ENCODE measurements around the gene KDELR1.

The KDELR1 gene

DNA sequence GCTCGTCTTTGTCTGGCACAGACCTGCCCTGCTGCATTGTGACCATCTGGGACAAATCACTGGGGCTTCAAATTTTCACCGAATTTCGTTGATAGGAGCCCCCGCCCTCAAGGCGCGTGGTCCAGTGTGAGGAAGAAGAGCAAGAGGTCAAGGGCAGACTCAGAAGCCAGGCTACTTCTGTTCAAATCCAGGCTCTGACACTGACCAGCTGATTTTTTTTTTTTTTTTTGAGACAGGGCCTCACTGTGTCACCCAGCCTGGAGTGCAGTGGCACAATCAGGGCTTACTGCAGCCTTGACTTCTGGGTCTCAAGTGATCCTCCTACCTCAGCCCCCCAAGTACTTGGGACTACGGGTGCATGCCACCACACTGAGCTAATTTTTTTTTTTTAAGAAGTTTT is 20.0 kb downstream of the KDELR1 start:
- no peak for DNase-seq (ENCODE audit: low spot score)

DNA sequence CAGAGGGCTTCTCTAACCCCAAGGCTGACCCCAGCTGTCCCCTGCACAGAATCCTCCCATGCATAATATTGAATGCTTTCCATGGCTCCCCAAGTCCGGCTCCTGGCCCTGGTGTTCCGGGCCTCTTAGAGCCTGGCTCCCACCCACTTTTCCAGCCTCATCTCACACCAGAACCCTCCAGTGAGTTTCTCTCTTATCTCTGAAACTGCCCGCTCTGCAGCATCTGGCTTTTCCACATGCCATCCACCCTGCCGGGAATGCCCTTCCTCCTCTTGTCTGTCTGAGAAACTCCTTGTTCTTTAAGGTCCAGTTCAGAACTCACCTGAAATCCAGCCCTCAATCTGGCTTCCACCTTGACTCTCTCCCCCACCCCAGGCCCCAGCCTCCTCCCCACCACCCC is 20.4 kb downstream of the KDELR1 start:
- no peak for DNase-seq (ENCODE audit: low spot score)

DNA sequence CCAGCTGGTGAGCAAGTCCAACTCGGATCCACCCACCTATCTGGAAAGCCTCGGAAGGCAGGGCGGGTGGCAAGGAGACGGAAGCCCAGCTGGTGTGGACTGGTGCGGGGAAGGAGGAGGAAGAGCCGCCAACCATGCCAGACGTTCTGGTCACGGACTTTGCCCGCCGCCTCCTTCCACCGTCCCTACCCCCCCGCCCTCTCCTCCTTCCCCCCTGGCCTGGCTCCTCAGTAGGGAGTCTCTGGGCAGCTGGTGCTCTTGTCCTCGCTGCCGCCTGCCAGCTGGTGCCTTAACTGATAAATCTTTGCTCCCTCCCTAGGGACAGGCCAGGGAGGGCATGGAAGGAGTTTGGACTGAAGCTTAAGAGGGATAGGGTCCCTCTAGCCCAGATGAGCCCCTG is 22.4 kb downstream of the KDELR1 start:
- no peak for DNase-seq (ENCODE audit: low spot score)

DNA sequence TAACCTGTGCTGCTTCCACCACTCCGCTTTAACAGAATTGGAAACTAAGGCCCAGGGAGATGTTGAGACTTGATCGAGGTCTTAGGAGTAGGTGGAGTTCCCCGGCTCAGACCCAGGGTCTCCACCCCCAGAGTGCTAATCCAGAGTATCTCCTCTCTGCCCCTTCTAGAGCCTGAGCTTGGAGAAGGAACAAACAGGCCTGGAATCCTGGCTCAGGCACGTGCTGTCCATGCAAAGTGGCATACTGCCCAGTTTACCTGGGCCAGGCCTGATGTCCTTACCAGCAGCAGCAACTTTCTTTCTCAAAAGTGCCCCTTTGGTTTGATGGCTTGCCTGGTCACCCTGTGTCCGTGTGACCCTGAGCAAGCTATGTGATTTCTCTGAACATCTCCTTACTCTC is 23.5 kb downstream of the KDELR1 start:
- no peak for DNase-seq (ENCODE audit: low spot score)

DNA sequence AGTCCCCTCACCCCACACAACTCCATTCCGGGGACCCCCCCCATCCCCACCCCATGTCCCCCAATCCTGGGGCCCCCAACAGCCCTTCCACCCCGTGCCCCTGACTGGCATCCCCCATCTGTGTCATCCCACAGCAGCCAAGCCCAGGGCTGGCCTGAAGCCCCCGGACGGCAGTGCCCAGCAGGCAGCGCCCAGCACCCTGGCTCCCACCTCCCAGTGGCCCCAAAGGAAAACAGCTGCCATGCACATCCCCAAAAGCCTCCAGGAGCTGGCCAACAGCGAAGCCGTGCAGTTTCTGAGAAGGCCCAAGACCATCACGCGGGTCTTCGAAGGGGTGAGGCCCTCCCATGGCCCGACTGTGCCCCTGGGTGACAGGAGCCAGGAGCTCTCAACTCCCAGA is 25.7 kb downstream of the KDELR1 start:
- no peak for DNase-seq (ENCODE audit: low spot score)

DNA sequence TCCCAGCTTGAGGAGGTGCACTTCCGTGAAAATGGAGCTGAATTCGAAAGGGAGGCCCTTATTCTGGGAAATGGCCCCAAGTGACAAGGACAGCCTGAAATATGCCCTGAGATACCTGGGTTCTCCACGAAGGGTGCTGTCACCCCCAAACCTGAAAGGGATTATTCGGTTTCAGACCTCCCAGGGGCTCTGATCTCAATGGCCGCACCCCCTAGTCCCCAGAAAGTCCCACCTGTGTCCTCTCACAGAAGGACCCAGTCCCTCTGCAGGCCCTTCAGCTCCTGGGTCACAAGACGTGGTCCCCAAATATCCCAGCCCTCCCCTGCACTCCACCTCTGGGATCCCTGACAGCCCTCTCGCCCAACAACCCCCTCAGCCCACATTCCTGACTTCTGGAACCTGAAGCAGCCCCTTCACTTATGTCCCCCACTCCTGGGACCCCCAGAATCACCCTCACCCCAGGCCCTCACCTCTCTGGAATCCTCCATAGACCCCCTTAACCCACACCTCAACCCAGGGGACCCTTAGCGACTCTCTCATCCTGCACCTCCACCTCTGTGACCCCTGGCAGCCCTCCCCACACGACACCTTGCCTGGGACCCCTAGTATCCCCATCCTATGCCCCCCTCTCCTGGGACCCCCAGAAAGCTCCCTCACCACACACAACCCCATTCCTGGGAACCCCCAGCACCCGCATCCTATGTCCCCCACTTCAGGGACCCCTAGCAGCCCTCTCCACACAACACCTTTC is 26.6 kb downstream of the KDELR1 start:
- DNase-seq (ENCODE audit: low spot score), result no peak

DNA sequence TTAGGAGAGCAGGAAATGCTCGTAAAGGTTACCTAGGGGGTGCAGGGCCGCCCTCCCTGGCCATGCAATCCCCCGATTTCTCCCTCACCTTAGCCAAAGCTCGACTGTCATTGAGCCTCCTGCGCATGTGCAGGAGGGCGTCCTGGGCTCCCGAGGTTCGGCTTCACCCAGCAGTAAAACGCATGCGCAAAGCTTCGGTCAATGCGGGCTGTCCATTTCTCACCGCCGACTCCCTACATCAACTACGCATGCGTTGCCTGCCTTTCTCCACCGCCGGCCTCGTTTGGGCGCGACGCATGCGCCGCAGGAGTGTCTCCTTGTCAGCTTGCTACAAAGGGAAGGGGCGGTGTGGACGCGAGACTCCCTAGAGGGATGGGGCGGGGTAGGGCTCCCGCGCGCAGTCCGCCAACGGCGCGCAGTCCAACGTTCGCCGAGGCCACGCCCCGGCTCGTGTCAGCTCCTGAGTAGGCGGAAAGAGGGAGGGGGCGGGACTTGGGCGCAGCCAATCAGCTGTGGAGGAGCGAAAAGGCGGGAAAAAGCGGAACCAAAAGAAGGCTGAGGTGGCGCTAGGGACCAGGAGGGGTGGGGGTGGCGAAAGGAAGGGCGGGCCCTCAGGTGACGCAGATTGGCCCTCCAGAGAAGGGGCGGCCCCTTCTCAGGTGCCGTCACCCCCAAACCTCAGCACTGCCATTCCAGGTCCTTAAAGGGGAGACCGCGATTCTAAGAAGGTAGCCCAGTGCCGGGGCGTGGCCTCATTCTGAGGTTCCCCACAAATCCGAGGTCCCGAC is 27.3 kb downstream of the KDELR1 start, which contains the start of the genes SYNGR4 and TMEM143:
Gene SYNGR4, plus strand, starts transcription at position 558 of the 788 bp plus-strand sequence. CDS start 1,476 bp downstream, outside the sequence.
Gene TMEM143, minus strand, starts transcription at position 131 of the 788 bp plus-strand sequence. Its CDS starts 20 bp downstream, at position 111.
- DNase-seq (ENCODE audit: low spot score), result peak; percentile 99

DNA sequence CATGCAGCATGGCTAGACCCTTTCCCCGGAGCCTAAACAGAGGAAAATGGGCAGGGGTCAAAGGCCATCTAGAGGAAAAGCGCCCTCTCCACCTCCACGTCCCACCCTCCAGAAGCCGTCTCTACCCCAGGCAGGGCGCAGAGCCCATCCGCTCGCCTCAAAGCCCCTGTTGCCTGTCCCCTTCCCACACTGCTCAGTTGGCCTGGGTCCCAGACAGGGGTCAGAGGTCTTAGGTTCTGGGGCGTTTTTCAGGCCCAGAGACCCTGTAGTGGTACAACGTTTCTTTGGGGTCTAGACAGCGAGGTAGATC is 27.9 kb downstream of the KDELR1 start:
- no peak for DNase-seq (ENCODE audit: low spot score)

DNA sequence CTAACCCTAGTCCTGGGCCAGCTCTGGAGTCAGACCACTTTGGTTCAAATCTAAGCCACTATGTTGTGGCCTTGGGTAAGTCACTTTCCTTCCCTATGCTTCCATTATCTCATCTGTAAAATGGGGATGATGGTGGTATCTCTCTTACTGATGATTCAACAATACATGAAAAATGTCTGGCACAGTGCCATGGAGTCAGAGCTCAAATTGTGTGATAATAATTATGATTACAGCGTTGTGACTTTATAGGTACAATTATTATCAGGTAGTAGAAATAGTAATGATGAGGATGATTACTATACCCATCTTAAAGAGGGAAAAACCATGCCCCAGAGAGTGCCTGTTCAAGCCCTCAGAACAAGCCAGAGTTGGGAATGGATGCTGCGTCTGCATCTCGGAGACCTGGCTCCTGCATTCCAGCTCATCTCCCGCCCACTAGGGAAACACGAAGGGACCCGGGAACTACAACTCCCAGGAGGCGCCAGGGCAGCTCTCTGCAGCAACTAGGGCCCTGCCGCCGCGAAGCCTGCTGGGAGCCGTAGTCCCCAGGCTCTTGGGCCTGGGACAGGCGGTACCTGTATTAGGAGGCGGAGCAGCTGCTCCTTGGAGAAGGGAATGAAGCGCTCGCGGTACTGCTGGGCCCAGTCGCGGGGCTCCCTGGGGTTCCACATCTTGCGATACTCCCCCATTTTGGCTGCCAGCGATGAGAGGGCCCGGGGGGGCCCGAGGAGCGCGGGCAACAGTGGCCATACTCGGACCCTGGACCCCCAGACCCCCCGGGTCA is 28.4 kb downstream of the KDELR1 start:
- peak; percentile 94 for DNase-seq (ENCODE audit: low spot score)

DNA sequence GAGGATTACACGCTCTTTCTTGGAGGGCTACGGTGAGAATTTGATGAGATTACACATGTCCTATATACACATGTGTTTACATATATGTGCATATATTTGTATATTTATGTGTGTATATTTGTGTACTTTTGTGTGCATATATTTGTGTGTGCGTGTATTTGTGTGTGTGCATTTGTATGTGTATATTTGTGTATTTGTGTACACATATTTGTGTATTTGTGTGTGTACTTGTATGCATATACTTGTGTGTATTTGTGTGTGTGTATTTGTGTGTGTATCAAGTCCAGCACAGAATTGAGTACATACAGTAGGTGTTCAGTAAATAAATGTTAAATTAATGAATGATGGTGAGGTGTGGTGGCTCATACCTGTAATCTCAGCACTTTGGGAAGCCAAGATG is 29.4 kb downstream of the KDELR1 start:
- no peak for DNase-seq (ENCODE audit: low spot score)

DNA sequence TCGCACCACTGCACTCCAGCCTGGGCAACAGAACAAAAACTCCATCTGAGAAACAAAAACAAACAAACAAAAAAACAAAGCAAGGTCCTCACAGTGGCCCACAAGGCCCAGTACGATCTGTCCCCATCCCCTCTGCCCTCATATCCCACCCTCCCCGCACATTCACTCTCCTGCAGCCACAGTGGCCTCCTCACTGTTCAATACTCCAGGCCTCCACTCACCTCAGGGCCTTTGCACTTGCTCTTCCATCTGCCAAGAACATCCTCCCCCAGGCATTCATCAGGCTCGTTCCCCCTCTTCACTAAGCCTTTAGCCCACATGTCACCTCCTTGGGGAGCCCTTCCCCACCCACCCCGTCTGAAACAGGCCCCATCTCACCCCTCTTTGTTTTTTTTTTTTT is 32.2 kb downstream of the KDELR1 start:
- DNase-seq (ENCODE audit: low spot score), result no peak

DNA sequence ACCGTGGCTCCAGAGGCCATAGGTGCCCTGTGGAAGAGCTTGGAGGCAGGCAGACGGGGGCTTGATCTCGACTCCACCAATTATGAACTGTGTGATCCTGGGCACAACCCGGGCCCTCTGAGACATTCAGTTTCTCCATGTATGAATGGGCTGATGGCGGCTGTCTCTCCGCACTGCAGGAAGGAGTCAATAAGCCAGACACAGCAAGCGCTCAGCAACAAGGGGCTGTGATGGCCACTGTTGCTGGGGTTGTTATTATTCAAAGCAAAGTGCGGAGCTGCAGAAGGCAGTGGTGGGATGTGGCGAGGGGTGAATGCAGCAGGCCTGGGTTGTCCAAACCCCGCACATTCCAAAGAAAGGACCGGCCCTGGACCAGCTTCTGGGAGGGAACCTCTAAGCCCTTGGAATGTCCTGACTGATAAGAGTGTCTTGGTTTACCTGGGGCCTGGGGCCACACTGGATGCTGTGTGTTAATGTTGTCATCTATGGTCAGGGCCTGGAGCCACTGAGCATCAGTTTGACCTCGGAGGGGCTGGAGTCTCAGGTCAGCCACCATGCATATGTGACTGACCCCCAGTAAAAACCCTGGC is 35.9 kb downstream of the KDELR1 start:
- no peak for DNase-seq (ENCODE audit: low spot score)

DNA sequence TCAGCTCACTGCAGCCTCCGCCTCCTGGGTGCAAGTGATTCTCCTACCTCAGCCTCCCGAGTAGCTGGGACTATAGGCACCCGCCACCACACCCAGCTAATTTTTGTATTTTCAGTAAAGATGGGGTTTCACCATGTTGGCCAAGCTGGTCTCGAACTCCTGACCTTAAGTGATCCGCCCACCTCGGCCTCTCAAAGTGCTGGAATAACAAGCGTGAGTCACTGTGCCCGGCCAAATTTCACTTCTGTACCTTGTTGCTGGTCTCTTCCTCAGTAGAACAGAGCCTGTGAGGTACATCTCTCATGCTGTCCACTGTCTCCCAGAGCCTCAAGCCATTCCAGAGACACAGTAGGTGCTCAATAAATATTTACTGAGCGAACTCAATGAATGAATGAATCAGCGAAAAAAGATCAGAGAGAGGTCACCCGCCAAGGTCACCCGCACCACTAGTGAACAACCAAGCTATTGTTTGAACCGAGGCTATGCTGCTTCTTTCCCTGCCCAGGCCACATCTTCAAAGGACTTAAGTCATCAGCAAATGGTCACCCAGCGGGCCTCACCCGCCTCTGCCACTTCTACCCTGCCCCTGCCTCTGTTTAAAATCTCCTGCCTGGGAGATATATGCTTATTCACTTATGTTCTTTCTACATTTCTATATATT is 36.9 kb downstream of the KDELR1 start:
- no peak for DNase-seq (ENCODE audit: low spot score)

DNA sequence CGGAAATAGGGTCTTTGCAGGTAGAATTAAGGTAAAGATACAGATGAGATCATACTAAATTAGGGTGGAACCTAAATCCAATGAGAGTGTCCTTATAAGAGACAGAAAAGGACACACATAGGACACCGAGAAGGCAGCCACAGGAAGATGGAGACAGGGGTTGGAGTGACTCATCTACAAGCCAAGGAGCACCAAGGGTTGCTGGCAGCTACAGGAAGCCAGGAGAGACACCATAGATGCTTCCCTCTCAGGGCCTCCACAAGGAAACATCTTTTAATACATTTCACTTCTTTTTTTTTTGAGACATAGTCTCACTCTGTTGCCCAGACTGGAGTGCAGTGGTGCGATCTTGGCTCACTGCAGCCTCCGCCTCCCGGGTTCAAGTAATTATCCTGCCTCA is 37.7 kb downstream of the KDELR1 start:
- DNase-seq (ENCODE audit: low spot score), result no peak

DNA sequence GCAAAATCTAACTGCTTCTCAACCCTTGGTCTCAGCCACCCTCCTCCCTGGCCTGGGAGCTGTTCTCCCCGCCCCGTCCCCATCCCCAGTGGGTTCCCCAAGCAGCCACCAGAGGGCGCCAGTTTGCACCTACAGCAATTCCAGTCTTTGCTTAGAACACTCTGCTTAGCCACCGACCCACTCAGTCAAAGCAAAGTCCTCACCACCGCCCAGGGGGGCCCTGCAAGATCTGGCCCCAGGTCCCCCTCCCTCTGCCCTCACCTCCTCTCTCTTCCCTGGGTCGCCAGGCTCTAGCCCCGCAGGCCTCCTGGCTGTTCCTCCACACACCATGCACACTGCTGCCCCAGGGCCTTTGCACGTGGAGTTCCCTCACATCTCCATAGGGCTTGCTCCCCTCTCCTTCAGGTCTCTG is 40.0 kb downstream of the KDELR1 start:
- peak; percentile 83 for DNase-seq (ENCODE audit: low spot score)

DNA sequence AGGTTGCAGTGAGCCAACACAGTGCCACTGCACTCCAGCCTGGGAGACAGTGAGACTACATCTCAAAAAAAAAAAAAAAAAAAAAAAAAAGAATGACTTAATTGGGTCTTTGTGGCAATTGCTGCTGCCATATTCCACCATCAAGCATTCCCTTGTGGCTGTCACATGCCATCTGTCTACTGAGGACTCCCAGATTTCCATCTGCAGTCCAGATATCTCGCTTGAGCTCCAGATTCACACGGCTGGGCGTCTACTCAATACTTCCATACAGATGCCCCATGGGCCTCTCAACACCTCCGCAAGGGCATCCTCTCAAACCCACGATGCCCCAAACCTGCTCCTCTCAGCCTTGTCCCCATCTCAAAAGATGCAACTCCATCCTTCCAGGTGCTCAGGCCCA is 40.5 kb downstream of the KDELR1 start:
- no peak for DNase-seq (ENCODE audit: low spot score)

DNA sequence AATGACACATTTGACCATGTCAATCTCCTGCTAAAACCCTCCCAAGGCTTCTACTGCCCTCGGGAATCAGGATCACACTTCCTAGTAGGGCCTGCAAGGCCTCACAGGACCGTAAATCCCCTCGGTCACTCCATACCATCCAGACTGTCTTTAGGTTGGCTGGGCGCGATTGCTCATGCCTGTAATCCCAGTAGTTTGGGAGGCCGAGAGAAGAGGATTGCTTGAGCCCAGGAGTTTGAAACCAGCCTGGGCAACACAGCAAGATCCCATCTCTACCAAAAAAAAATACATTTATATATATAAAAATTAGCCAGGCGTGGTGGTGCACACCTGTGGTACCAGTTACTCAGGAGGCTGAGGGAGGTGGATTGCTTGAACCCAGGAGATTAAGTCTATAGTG is 42.6 kb downstream of the KDELR1 start:
- DNase-seq (ENCODE audit: low spot score), result no peak

DNA sequence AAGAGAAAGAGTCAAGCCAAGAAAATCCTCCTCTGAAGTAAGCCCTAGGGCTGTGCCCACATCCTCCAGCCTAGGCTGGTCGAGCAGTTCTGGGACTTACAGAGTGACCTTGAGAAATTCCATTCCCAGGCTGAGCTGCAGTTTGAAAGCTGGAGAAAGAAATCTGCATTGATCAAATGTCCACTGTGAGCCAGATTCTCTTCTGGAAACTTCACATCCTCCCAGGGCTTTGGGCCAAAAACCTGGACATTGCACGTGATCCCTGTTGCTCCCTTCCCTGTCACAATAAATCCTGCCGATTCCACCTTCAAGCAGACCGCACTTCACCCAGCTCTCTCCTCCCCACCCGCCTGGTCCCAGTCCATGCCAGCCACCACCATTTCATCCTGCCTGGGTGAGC is 43.3 kb downstream of the KDELR1 start:
- no peak for DNase-seq (ENCODE audit: low spot score)

DNA sequence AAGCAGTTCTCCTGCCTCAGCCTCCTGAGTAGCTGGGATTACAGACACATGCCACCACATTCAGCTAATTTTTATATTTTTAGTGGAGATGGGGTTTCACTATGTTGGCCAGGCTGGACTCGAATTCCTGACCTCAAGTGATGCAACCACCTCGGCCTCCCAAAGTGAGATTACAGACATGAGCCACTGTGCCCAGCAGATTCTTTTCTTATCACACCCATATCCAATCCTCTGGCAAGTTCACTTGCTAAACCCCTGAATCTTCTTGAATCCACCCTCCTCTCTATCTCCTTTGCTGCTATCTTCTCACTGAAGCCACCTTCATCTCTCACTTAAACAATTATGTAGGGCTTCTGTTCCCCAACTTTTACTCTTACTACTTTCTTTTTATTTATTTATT is 45.2 kb downstream of the KDELR1 start:
- no peak for DNase-seq (ENCODE audit: low spot score)

DNA sequence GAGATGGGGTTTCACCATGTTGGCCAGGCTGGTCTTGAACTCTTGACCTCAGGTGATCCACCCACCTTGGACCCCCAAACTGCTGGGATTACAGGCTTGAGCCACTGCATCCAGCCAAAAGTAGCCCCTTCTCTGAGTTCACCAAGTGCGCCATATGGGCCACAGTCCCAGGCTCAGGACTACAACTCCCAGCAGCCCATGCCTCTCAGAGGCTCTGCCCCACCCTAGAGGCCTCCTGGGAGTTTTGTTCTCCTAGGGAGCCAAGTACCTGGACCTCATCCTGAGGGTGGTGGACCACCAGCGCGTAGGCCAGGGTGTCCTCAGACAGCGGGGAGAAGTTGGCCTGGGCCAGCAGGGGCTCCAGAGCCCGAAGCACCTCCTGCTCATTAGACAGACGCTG is 46.5 kb downstream of the KDELR1 start:
- no peak for DNase-seq (ENCODE audit: low spot score)

DNA sequence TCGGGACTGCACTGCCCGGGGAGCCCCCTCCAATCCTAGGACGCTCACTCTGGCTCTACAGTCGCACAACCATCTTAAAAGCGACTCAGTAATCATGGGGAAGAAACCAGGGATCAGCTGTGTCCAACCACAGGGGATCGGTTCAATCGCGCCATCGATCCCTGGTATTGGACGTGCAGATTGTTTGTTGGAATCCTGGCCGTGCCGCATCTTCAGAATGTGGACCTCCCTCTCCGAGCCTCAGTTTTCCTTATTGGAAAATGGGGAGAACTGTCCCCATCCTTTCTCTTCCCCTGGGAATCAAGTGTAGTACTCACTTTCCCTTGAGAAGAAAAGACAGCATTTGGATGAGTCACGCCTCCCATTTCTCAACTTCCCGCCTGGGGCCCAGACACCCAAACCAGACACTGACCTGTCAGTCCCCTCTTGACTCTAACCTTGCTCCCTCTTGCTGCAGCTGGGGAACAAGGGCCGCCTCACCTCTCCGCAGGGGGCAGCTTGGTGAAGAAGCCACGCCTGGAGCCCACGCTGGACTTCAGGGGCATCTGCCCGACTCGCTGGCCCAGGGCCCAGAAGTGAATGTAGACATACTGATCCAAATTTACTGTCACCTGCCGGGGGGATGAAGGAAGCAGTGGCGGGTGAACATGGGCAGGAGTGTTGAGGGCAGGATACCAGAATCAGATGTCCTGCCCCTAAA is 48.4 kb downstream of the KDELR1 start:
- no peak for DNase-seq (ENCODE audit: low spot score)
